NCI-H345 treated with DMSO at 0.1 percent for 48 hours (cell line): ENCODE results near the gene ANO4.
"Not testable (repeated sequence)": the region's sequence is repeated elsewhere in the genome, so short reads cannot be mapped to it uniquely, and the experiment has no call there.

Source experiments
- DNase-seq: peaks from one replicate; lab custom pipeline; 2025; ENCODE audit not compliant: unreplicated experiment; lab: John Stamatoyannopoulos, UW

The ANO4 gene

DNA sequence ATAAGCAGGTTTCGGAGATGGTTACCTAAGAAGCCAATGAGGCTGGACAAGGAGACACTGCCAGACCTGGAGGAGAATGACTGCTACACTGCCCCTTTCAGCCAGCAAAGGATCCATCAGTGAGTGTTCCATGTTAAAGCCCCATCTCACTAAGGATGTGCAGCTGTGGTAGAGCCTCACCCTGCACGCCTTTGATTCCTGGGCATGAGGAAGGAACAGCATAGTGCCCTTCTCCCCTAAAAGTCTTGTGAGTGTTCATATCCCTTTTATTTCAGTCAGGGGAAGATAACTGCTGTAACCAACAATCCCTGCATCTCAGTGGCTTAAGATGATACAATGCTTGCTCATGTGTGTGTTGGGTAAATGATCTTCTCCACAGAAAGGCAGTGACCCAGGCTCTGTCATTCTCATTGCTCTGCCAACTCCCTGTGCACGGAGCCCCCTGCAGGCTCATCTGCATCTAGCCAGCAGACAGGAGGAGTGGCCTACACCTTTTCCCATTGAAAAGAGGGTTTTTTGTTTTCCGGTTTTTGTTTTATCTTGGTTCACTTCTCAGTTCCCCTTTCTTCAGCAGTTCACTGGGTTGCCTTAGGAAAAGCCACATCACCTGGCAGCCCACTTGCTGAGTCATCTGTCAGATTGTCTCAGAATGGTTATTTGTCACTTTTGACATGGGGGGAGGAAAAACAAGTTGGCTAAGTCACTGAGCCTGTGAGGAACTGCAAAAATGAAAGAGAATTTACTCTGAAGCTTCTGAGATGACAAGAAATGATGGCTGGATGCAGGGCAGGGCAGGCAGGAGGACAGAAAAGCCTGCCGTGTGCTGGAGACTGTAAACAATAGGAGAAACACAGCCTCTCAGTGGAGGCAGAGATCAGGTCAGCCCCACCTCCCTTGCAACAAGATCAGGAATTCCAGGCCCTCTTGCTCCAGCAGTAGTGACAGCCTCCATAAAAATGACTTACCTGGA is 193.3 kb downstream of the ANO4 start:
- DNase-seq, result no peak

DNA sequence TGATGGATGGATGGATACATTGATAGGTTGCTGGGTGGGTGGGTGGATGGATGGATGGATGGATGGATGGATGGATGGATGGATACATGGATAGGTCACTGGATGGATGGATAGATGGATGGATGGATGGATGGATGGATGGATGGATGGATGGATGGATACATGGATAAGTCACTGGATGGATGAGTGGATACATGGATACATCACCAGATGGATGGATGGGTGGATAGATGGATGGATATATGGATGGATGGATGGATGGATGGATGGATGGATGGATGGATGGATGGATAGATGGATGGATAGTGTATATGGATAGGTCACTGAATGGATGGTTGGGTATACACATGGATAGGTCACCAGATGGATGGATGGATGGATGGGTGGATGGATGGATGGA is 194.9 kb downstream of the ANO4 start:
- DNase-seq, result not testable (repeated sequence)

DNA sequence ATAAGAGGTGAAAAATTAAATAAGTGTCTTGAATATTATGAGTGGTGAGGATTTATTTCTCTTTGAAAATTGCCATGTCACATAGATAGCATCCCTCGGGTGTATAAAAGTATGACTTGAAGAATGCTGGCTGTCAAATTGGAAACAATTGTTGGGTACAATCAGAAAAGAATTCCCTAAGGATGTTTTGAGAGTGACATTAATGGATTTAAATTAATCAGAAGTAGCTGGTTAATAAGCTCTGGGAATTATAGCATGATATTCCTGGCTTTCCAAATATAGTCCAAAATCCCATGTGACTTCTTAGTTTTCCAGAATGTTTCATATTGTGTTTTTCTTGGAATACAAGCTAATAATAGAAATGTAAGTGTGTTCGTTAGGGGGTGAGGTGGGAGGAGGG is 196.5 kb downstream of the ANO4 start:
- no peak for DNase-seq

DNA sequence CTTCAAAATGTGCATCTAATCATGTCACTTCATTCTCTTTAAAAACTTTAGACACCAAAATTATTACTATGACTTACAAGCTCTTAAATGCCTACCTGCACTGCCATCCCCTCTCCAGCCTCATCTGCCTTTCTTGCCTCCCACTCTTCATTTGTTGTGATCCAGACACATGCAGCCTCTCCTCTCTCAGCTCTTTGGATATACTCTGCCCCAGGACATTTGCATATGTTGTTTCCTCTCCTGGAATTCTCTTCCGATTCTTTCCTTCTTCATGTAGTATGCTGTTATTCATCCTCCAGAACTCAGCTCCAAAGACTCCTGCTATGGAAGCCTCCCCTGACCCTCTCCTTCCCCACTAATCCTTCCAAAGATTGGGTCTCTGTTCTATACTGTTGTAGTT is 197.6 kb downstream of the ANO4 start:
- no peak for DNase-seq

DNA sequence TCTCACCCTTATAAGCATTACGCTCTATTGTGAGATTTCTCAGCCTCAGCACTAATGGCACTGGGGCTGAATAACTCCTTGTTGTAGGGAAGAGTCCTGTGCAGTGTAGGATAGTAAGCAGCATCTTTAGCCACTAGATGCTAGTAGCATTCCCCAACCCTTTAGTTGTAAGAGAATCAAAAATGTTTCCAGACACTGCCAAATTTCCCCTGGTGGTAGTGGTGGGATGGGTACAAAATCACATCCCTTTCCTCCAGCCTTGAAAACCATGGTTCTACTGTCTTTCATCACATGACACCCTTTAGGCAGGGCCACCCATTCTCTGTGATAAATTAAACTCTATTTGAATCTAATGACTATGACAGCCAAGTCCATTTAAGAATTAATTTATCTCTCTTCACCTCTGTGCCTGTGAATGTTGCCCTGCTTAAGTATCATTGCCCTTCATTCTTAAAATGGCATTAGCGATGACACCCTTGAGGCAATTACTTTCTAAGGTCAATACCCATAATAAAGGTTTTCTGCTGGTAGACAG is 199.4 kb downstream of the ANO4 start:
- no peak for DNase-seq

DNA sequence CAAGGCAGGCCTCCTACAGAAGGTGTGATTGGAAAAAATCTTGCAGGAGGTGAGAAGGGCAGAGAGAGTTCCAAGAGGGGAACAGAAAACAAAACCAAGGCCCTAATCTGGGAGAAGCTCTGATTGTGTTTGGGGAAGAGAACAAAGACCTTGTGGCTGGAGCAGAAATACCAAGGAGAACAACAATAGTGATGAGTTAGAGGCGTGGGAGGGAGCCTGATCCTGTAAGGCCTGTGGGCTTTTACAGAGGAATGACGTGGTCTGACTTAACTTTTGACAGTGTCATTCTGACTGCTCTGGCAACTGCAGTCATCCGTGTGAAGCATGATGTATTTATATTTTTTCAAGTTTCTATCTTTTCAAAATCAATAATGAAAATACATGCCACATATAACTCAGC is 200.6 kb downstream of the ANO4 start:
- no peak for DNase-seq

DNA sequence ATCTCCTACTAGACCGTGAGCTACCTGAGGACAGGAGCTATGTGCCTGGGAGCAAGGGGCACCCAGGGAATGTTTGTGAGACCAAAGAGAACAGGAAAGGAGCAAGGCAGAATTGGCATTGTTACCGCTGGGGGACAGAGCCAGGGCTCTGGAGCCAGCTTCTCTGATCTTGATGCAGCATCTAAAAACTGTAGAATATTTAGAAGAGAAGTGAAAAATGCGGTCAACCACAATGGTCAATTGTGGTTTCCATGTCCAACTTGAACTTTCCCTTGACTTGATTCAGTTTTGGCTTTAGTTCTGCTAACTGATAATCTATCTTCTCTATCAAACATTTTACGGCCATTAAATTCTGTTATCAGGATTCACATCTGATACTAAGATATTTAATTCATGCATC is 201.2 kb downstream of the ANO4 start:
- DNase-seq, result no peak

DNA sequence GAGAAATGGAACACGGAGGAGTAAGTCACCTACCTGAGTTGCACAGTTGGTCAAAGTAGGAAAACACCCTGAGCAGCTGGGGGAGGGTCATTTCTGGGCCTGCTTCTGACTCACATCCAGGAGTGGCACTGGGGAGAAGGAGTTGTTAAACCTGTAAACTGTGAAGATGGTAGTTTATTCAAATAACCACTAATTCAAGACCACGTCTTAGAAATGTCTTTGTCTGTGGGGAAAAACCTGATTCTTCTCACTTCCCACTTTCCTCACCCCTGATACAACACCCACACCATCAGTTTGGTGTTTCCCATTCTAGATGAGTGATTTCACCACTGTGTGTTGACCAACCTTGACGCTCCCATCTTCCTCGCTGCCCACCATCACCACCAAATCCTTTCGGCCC is 207.1 kb downstream of the ANO4 start:
- no peak for DNase-seq

DNA sequence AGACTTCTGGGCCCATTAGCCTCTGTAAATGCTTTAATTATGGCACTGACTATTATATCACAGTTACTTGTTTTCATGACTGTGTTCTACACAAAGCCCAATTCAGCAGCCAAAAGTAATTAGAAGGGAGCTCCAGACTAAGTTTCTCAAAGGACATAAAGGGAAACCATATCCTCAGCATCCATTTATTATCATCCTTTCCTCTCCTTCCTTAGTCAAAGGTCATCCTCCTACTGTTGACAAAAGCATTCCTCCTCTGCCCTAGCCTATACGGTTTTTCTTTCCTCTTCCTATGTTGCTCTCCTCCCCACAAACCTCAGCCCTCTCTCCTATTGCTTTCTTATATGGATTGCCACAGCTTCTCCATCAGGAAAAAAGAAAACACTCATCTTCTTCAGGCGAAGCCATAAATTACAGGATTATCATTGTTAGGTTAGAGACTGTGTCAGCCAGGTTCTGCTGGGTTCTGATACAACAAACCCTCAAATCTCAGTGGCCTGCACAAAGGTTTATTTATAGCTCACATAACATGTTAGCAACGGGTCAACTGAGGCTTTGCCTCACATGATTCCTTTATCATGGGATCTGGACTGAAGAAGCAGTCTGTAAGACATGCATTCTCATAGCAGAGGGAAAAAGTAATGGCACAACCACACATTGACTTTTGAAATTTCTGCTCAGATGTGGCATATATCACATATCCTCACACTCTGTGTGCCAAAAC is 208.3 kb downstream of the ANO4 start:
- DNase-seq, result no peak

DNA sequence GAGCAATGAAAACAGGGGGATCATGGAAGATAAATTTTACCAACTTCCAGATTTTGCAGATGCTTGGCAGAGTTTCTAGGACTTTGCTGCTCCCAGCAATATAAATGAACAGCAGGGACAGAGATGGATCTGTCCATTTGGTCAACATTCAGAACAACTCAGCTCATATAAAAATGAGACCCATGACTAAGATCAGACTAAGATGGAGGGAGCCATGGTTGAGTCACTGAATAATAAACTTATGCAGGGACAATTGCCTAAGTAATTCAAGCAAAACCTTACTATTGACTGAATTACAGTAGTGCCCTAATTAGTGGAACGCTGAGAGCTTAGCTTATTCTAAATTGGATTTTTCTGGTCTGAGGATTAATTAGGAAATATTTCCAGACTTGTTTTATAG is 210.3 kb downstream of the ANO4 start:
- no peak for DNase-seq

DNA sequence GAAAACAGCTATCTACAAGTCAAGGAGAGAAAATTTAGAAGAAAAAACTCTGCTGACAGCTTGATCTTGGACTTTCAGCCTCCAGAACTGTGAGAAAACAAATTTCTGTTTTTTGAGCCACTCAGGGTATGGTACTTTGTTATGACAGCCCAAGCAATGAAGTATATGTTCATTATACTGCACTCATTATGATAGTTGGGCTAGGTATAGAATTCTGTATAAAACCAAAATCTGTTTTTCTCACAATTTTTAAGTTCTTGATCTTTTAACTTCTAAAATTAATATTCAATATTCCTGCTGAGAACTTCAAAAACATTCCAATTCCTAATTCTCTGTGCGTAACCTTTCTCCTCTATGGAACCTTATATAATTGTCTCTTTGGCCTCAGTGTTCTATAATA is 214.7 kb downstream of the ANO4 start:
- no peak for DNase-seq

DNA sequence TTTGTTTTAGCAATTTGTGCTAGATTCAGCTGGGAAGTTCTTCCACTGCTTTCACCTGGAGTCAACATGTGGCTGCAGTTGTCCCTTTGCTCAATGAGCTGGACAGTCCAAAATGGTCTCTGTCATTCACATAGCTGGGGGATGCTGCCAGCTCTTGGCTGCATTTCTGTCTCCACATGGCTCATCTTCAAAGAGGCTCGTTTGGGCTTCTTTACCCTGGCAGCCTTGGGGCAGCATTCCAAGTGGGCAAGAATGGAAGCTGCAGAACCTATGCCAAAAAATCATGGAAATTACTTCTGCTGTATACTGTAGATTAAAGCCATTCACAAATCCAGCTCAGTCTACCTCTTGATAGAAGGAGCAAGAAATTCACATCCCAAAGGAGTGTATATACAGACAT is 216.3 kb downstream of the ANO4 start:
- no peak for DNase-seq

DNA sequence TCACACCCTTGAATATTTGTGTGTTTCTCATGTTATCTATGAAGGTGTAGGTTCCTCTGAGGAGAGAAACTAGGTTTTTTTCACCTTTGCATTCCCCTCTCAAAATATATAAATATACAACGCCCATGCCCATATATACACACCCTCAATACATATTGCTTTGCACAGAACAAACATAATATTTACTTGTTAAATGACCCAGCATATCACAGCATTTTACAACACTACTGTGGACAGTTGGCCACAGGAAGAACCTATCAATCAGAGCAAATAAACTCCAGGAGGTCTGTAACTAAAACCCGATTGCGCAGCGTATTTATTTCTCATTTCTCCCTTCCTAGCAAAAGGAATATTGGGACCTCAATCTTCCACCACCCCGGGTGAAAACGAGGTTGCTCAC is 219.4 kb downstream of the ANO4 start:
- DNase-seq, result no peak

DNA sequence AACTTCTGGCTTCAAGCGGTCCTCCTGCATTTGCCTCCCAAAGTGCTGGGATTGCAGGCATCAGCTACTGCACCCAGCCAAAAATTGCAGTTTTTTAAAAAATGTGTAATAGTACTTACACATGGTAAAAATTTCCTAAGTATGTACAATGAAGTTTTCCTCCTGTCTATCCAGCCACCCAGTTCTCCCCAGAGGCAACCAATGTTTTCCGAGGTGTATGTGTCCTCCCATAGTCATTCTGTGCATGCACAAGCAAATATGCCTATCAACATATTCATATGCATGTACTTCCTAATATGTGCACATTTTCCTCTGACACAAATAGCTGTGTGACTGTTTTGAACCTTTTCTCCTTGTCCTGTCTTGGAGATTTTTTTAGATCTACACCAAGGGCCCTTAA is 220.5 kb downstream of the ANO4 start:
- no peak for DNase-seq

DNA sequence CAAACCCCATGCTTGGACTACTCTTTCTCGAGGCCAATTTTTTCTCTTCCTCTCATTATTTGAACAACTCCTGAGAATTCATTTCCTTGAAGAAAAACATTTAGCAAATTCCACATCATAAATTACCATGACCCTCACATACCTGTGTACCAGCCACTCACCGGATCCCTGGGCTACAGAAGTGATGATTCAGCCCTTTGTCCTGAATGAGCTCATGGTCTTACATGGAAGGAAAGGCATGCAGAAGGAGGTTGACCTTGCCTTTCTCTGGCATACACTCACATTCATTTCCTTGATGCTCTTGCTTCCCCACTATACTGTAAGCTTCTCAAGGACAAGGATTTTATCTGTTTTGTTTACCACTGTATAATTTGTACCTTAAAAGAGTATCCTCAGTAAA is 224.0 kb downstream of the ANO4 start:
- DNase-seq, result no peak

DNA sequence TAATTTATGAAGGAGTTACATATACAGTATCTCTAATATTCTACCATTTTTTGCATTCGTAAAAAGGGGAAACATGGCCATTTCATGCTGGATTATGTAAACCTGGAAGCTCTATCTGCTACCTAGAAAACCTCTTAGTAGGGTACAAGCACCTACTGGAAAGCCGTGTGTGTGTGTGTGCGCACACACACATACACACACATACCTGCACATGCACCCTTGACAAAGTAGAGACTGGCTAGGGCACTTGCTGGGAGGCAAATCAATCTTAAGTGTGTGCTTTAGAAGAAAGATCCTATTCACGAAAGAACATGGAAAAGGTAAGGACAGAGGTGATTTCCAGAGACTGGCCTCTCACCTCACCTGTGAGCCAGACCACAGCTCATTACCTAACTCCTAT is 224.6 kb downstream of the ANO4 start:
- no peak for DNase-seq

DNA sequence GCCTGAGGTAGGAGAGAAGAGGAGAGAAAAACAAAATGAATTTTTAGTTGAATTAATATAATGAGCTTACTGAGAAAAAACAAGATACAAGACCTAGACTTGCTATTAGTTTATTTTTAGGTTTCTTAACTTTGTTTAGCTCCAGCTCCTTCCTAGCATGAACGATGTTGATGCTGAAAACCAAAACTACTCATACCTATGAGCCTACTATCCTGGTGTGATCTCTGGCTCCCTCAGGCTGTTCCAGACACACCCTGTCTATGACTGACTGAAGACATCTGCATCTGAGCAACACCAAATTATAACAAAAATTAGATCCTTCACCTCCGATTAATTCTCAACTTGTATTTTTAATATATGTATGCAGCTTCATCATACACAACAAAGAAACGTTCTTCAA is 225.1 kb downstream of the ANO4 start:
- DNase-seq, result no peak

DNA sequence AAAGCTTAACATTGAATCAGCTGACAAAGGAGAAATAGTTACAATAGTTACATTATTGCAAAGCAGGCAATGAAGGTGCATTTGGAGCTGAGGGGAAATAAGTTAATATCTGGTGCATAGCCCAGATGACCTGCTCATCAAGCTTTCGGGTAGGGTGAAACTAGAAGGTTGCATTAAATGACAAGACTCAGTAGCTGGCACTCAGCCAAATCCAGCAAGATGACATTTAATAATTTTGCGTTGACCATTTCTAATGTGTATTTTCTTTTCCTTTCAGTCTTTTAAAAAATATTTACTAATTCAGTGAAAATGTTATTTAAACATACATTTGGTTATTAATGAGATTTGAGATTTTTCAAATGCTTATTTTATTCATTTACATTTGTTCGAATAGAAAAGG is 226.9 kb downstream of the ANO4 start:
- no peak for DNase-seq

DNA sequence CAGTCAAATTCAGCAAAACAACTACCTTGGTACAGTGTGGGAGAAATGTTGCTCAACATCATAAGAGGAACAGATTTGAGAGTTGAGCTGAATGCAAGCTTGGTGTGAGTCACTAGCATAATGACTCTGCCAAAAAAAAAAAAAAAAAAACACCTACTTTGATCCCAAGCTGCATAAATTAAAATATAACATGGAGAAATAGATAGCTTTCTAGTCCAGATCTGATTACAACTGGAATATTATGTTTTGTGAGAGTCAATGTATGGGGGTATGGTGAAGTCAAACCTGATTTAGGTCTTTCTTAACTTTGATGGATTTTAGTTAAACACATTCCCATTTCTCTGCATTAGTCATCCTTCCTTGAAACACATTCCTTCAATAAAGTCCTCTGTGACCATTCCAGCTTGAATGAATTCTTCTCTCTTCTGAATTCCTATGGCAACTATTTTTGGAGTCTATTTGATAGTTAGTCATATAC is 227.4 kb downstream of the ANO4 start:
- DNase-seq, result no peak

DNA sequence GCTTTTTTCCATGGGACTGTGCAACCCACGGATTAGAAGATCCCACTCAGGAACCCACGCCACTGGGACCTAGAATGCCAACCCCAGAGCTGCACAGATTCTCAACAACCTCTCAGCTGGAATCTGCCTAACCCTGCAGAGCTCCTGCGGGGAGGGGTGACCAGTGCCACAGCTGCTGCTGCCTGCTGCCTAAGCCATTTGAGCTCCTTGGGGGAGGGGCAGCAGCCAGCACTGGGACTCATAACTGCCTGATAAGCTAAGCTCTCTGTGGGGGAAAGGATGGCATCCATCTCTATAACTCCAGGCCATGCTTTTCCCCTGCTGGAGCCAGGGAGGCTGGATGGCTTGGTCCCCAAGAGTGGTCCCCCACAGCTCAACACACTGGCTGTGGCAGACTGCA is 232.6 kb downstream of the ANO4 start:
- DNase-seq, result no peak

DNA sequence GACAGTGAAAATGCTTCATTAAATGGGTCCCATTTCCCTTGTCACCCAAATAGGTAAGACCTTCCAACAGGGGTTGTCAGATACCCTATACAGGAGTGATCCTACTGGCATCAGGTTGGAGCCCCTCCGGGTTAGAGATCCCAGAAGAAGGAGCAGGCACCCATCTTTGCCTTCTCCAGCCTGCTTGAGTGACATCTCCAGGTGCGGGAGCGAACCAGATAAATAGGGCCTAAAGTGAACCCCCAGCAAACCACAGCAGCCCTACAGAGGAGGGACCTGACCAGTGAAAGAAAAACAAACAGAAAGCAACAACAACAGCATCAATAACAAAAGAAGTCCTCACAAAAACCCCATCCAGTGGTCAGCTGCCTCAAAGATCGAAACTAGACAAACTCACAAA is 233.2 kb downstream of the ANO4 start:
- DNase-seq, result no peak

DNA sequence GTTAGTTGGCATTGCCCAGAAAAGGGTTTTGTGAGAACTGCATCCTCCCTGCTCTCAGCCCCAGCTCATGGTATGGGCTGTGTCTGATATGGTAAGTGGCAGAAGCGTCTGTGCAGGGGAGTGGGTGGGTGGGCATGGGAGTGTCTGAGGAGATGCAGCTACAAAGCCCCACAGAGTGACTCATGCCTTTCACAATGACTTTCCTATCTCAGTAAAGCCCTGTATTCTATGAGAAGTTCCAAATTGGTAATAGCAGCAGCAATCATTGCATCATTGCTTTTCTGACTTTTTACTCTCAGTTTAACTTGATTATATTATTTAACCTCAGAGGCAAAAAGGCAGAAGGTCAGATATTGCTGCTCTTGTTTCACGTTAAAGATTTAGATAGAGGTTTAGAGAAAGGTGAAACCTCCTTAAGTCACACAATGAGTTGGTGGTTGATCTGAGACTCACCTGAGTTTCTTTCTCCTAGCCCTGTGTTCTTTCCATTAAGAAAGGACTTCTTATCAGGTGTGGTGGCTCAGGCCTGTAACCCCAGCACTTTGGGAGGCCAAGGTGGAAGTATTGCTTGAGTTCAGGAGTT is 243.8 kb downstream of the ANO4 start:
- DNase-seq, result no peak
